K562 (cell line): ENCODE results near the gene AGL. TPM values are rescaled to one million over a fixed set of nuclear protein-coding genes. Genes with fewer than 3 reads are reported as not detected.

Source experiments
- ATAC-seq: fragments of 200-7000 bp; cut with Tn5 transposase; 3 replicates; pipeline ENCODE4 v1.9.1; 2020; ENCODE audit warnings: moderate library complexity
- BruUV-seq: library from RNA; stranded (reverse); fragments of 400-500 nt; replicated peaks from 2 replicates; lab custom pipeline; 2021; lab: Mats Ljungman, UMichigan
- CTCF ChIA-PET: fragments of 300-600 bp; formaldehyde crosslinking; extraction: SDS; loops from one replicate; lab custom pipeline; 2021; ENCODE audit warnings: low intra/inter-chr PET ratio; lab: Yijun Ruan, JAX
- POLR2A ChIA-PET: fragments of 300-600, 350-650 bp; sonication (Branson Sonifier 250); formaldehyde crosslinking; extraction: SDS; loops from one replicate; lab custom pipeline; 2021; ENCODE audit warnings: antibody characterized with exemption, inconsistent platforms; lab: Yijun Ruan, JAX
- DNase-seq, 4 experiments: peaks; one replicate each; pipeline versions ENCODE4 v3.0.0 to v3.0.0-alpha.2; 2011 to 2018; ENCODE audit warnings: low spot score in 3 of 4, mixed read lengths in 3 of 4; ENCODE audit errors: extremely low read depth in 1 of 4
- FAIRE-seq: peaks from 2 replicates; lab custom pipeline; 2011; peaks lifted over from hg19 to GRCh38; lab: Jason Lieb, UNC
- H2AFZ ChIP-seq: 2 replicates; pipeline ENCODE4 v1.6.0; 2011; ENCODE audit warnings: low read depth, low read length, control low read depth, inconsistent platforms
- H3K27ac ChIP-seq: fragments of 200-600 bp; 3 replicates; pipeline ENCODE4 v1.8.0; 2011; ENCODE audit warnings: low read depth, mild to moderate bottlenecking, control low read depth, inconsistent platforms, low read length, moderate library complexity, mixed read lengths; ENCODE audit errors: extremely low read depth
- H3K27me3 ChIP-seq, 2 experiments: fragments of 300-600 bp in 1 of 2; 2 replicates in 1 of 2; 3 replicates in 1 of 2; pipeline versions ENCODE4 v1.6.0 to v1.8.0; 2011; ENCODE audit warnings: inconsistent platforms in 2 of 2, low read length in 2 of 2, mild to moderate bottlenecking in 1 of 2, mixed read lengths in 1 of 2, moderate library complexity in 1 of 2; ENCODE audit not compliant: control insufficient read depth in 2 of 2, insufficient read depth in 2 of 2
- H3K36me3 ChIP-seq: fragments of 300-600 bp; 3 replicates; pipeline ENCODE4 v1.8.0; 2011; ENCODE audit warnings: mild to moderate bottlenecking, low read length, inconsistent platforms; ENCODE audit not compliant: control insufficient read depth, insufficient read depth
- H3K4me1 ChIP-seq, 2 experiments: fragments of 200-600 bp in 1 of 2; replicated peaks in 1 of 2; 2 replicates in 1 of 2; 3 replicates in 1 of 2; pipeline versions ENCODE4 v1.5.1 to v1.8.0; 2011; ENCODE audit warnings: inconsistent platforms in 2 of 2, low read length in 2 of 2, mild to moderate bottlenecking in 1 of 2, mixed read lengths in 1 of 2, moderate library complexity in 1 of 2; ENCODE audit not compliant: control insufficient read depth in 2 of 2, insufficient read depth in 2 of 2
- H3K4me2 ChIP-seq: 2 replicates; pipeline ENCODE4 v1.6.1; 2011; ENCODE audit warnings: low read length, control low read depth, inconsistent platforms, mixed read lengths; ENCODE audit not compliant: insufficient read depth
- H3K4me3 ChIP-seq: fragments of 200-600 bp; sonication (generic), shearing (Covaris generic); 2 replicates; pipeline ENCODE4 v1.5.1; 2016; ENCODE audit warnings: control low read depth, inconsistent platforms
- H3K79me2 ChIP-seq: fragments of 200-600 bp; 3 replicates; pipeline ENCODE4 v1.8.0; 2011; ENCODE audit warnings: low read length, inconsistent platforms; ENCODE audit not compliant: control insufficient read depth, insufficient read depth
- H3K9ac ChIP-seq, 2 experiments: 2 replicates each; pipeline versions ENCODE4 v1.6.0 to v1.6.1; 2011; ENCODE audit warnings: low read depth in 2 of 2, low read length in 2 of 2, control low read depth in 1 of 2, inconsistent platforms in 1 of 2, mild to moderate bottlenecking in 1 of 2, mixed read lengths in 1 of 2; ENCODE audit not compliant: insufficient read depth in 1 of 2
- H3K9me1 ChIP-seq: one replicate; pipeline ENCODE4 v1.6.0; 2011; ENCODE audit warnings: inconsistent platforms, mild to moderate bottlenecking, low read length, moderate library complexity; ENCODE audit not compliant: control insufficient read depth, insufficient read depth
- H3K9me3 ChIP-seq: replicated peaks from 2 replicates; pipeline ENCODE4 v1.5.1; 2011; ENCODE audit warnings: low read depth, low read length, inconsistent platforms; ENCODE audit not compliant: control insufficient read depth, insufficient read depth
- H4K20me1 ChIP-seq: replicated peaks from 2 replicates; pipeline ENCODE4 v1.6.1; 2011; ENCODE audit warnings: low read length, inconsistent platforms, mixed read lengths; ENCODE audit not compliant: control insufficient read depth, insufficient read depth
- HDAC1 ChIP-seq, 2 experiments: fragments of 450-650 bp; IDR thresholded peaks; 2 replicates each; pipeline ENCODE4 v1.6.1; 2016 to 2017; ENCODE audit warnings: inconsistent platforms in 1 of 2, mild to moderate bottlenecking in 1 of 2, moderate library complexity in 1 of 2
- KLF1 ChIP-seq: fragments of 450-650 bp; IDR thresholded peaks from 2 replicates; pipeline ENCODE4 v1.6.1; 2016; ENCODE audit warnings: missing genetic modification characterization, missing compliant biosample characterization
- MITF ChIP-seq: IDR thresholded peaks from 2 replicates; pipeline ENCODE4 v1.6.1; 2014; ENCODE audit warnings: antibody characterized with exemption
- MNT ChIP-seq, 2 experiments: fragments of 450-650 bp; conservative IDR thresholded peaks; 2 replicates each; pipeline ENCODE4 v1.6.1; 2017; ENCODE audit warnings: mild to moderate bottlenecking in 2 of 2, moderate library complexity in 2 of 2
- POLR2B ChIP-seq: fragments of 450-650 bp; IDR thresholded peaks from 2 replicates; pipeline ENCODE4 v1.6.1; 2018; ENCODE audit warnings: low read depth; ENCODE audit not compliant: partially characterized antibody
- PYGO2 ChIP-seq: fragments of 450-650 bp; IDR thresholded peaks from 2 replicates; pipeline ENCODE4 v1.6.1; 2016; ENCODE audit warnings: mild to moderate bottlenecking, missing genetic modification characterization, moderate library complexity, missing compliant biosample characterization
- ZBTB11 ChIP-seq, 3 experiments: fragments of 200-800 bp in 1 of 3; fragments of 250-450 bp in 1 of 3; fragments of 450-650 bp in 1 of 3; sonication (Bioruptor Pico) in 1 of 3; sonication (Bioruptor generic) in 1 of 3; formaldehyde crosslinking in 1 of 3; IDR thresholded peaks; 2 replicates each; pipeline versions ENCODE4 v1.6.1 to v1.8.0; 2016 to 2022; ENCODE audit warnings: mild to moderate bottlenecking in 2 of 3, missing genetic modification characterization in 2 of 3, missing compliant biosample characterization in 1 of 3, moderate library complexity in 1 of 3
- ZNF584 ChIP-seq: fragments of 200-800 bp; sonication (Bioruptor generic); IDR thresholded peaks from 2 replicates; pipeline ENCODE4 v1.6.1; 2016; ENCODE audit warnings: low read depth, mild to moderate bottlenecking, missing genetic modification characterization, missing compliant biosample characterization
- WGBS: fragments of 100-300 bp; shearing (Covaris generic); methylation state at CpG from one replicate; pipeline ENCODE4 v1.1.6; 2016; ENCODE audit warnings: low coverage, mixed read lengths; ENCODE audit not compliant: insufficient coverage; ENCODE audit errors: missing lambda C conversion rate; 5-methylcytosine and 5-hydroxymethylcytosine counted together
- in situ Hi-C: fragments of 300-500 bp; cut with MboI; formaldehyde crosslinking; loops from 4 replicates; pipeline ENCODE4 v1.15.0; 2018; ENCODE audit warnings: inconsistent platforms, mixed read lengths
- intact Hi-C: fragments of 100-400 bp; cut with micrococcal nuclease; formaldehyde crosslinking; loops from 2 replicates; pipeline ENCODE4 v1.14.2; 2022
- polyA plus RNA-seq, 8 experiments: library from polyadenylated mRNA; depleted of rRNA in 4 of 8; stranded (reverse) in 5 of 8; unstranded in 3 of 8; fragments of >200 nt; fragmentation: Nextera tagmentation in 2 of 8; fragmentation: Illumina TruSeq in 1 of 8; extraction: Ambion mirVana in 2 of 8; extraction: Trizol in 1 of 8; gene quantifications; 2 replicates each; pipeline versions ENCODE4 v1.2.1 to v1.2.3, GENCODE V29; 2011 to 2014; ENCODE audit warnings: inconsistent platforms in 1 of 8, missing spikeins in 1 of 8
- total RNA-seq, 7 experiments: library from RNA; depleted of rRNA in 6 of 7; stranded (reverse); fragments of >200 nt in 6 of 7; fragmentation: Illumina TruSeq in 2 of 7; extraction: Trizol in 2 of 7; gene quantifications; 2 replicates each; pipeline versions ENCODE4 v1.2.1 to v1.2.3, GENCODE V29; 2011 to 2021; ENCODE audit warnings: low replicate concordance in 1 of 7

Gene AGL
- total and polyA plus RNA-seq, 9 of the 15 experiments (the other 6 are each of a cell fraction or from before 2014, with no cell fraction given) = 6.3 to 20.4 (median 12.4) TPM

- POLR2A ChIA-PET = interaction anchor here (0.6 kb wide), 1 partner anchor 132 kb away, joined by 5 read pairs; no protein-coding TSS in a partner anchor
- Histone ChIP-seq H3K27ac (no peak overlapping the region), H3K9me3 (no peaks in the 10 kb centered on the region), H3K36me3 (no peaks in the 10 kb centered on the region), H3K4me1 (no peaks in the 10 kb centered on the region), H3K9ac (no peak overlapping the region), H2AFZ (no peak overlapping the region), H4K20me1 (no peaks in the 10 kb centered on the region), H3K27me3 (no peaks in the 10 kb centered on the region), H3K9me1 (no peaks in the 10 kb centered on the region), H3K4me2 (no peak overlapping the region), H3K79me2 (no peaks in the 10 kb centered on the region), H3K4me3 (no peak overlapping the region)
- BruUV-seq = no TSS peak
- in situ Hi-C loops (no loop called here), intact Hi-C loops (no loop called here)
- FAIRE-seq = no peak
- no peak for TF ChIP-seq MNT (conservative IDR thresholded peaks at IDR 0.05)
- no peak for DNase-seq
- CTCF ChIA-PET = no interaction called here
- WGBS = 68% methylated on average over 3 of the region's 3 CpGs
- no peak for ATAC-seq
Observed at GRCh38 chr1:99950486-99950885, 100.3 kb downstream of the AGL start.

GRCh38 chr1:99952522-99952921, 102.4 kb downstream of the AGL start:
- POLR2A ChIA-PET = interaction anchor here (0.7 to 1.8 kb wide), 3 partner anchors 14 to 20 kb away, joined by 3 to 7 read pairs (median 4); partner anchors contain the start of gene SLC35A3
- BruUV-seq = no TSS peak
- Histone ChIP-seq H3K9me1 (no peaks in the 10 kb centered on the region), H3K4me1 (no peaks in the 10 kb centered on the region), H3K9ac (no peak overlapping the region), H3K36me3 (no peaks in the 10 kb centered on the region), H2AFZ (no peak overlapping the region), H3K4me3 (no peak overlapping the region), H3K79me2 (no peaks in the 10 kb centered on the region), H3K27ac (no peak overlapping the region), H3K9me3 (no peaks in the 10 kb centered on the region), H3K4me2 (no peak overlapping the region), H3K27me3 (no peaks in the 10 kb centered on the region), H4K20me1 (no peaks in the 10 kb centered on the region)
- CTCF ChIA-PET = no interaction called here
- intact Hi-C loops (no loop called here), in situ Hi-C loops (no loop called here)
- 17% methylated on average over 1 of the region's 1 CpG for WGBS
- DNase-seq (no peak), ATAC-seq (no peak), FAIRE-seq (no peak)
- TF ChIP-seq MITF = no peak
- no peak for TF ChIP-seq KLF1 (tag)
- TF ChIP-seq HDAC1 (IDR thresholded peaks at IDR 0.05) = no peak
- no peak for TF ChIP-seq ZBTB11 (CRISPR knock-in tag; IDR thresholded peaks at IDR 0.05)
- TF ChIP-seq ZNF584 = no peak
- no peak for TF ChIP-seq POLR2B
- TF ChIP-seq PYGO2 (tag) = no peak
